AG04449 (cell line): ENCODE results near the gene IGFBP3.

Experiments used
- CTCF ChIA-PET: fragments of 350-600 bp; formaldehyde crosslinking; extraction: SDS; loops from one replicate; lab custom pipeline; 2021; ENCODE audit warnings: antibody characterized with exemption; lab: Yijun Ruan, JAX
- POLR2A ChIA-PET: fragments of 400-600, 350-600 bp; formaldehyde crosslinking; extraction: SDS; loops from one replicate; lab custom pipeline; 2020; ENCODE audit warnings: antibody characterized with exemption, inconsistent platforms; lab: Yijun Ruan, JAX
- DNase-seq: peaks from one replicate; pipeline ENCODE4 v3.0.0-alpha.2; 2010; ENCODE audit warnings: low read depth, low spot score
- H3K4me3 ChIP-seq: 2 replicates; pipeline ENCODE4 v1.5.1; 2011; ENCODE audit warnings: low read depth, mild to moderate bottlenecking, control low read depth, low read length
- TF ChIP-seq, protein P1 (sequence below): IDR thresholded peaks from one replicate; pipeline ENCODE4 v1.5.1; 2011; ENCODE audit warnings: mild to moderate bottlenecking, moderate library complexity, low read length, control low read depth, inconsistent platforms; ENCODE audit not compliant: insufficient read depth; ENCODE audit errors: missing control alignments

The IGFBP3 gene

DNA sequence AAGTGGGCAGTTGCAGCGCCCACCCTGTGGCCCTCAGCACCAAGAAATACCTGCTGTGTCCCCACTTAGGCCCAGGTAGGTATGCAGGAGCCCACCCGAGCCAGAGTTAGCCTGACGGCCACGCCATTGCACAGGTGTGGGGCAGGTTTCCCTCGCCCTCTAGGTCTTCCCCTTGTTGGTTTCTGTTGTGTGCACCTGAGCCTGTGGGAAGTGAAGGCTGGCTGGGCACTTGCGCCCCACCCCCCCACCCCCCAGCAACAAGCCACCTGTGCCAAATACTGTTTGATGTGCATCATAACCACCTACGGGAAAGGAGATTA is 48.1 kb downstream of the IGFBP3 start, which contains the start of gene CCDC201:
Gene CCDC201, minus strand, starts transcription at position 48 of the 320 bp plus-strand sequence. CDS start 75 bp downstream, outside the sequence.
- ChIA-PET POLR2A (no interaction called here), CTCF (interaction anchor here (1.1 to 1.7 kb wide), 3 partner anchors 10 to 50 kb away, joined by 3 to 5 read pairs (median 3); no protein-coding TSS in a partner anchor)
- no peak for DNase-seq

DNA sequence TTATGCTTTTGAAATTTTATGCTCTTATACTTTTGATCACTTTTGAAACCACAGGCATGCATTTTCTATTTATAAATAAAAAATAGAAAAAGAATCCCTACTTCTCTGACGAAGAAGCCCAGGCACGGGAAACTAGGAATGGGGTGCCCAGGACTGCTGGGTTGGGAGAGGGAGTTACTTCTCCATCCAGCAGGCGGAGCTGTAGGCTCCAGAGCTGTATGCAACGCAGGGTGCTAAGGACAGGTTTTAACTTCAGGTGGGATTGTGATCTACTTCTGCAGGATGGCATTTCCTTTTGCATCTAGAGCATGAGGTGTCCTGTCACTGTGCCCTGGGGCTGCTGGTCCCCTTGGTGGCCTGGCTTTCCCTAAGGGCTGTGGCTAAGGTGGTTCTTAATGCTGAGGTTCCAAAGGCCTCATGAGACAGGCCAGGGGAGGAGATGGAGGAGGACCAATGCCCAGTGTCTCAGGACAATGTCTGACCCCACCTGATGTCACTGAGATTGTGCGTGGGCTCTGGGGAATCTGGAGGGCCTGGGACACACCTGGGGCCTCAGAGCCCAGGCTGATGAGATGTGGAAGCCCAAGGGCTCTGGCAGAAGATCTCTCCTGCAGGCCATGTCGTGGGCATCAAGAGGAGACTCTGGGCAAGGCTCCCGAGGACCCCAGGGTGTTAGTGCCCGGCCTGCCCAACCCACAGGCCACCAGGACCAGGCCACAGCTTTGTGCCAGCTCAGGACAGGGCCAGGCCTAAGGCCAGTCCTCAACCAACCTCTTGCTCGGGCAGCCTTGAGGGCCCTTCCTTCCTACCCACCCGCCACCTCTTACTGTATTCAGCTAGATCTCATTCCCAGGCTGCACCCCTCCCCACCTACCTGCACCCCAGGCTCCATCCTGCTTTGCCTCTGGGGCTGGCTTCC is 48.7 kb downstream of the IGFBP3 start:
- DNase-seq: no peak
- TF ChIP-seq, protein P1, sequence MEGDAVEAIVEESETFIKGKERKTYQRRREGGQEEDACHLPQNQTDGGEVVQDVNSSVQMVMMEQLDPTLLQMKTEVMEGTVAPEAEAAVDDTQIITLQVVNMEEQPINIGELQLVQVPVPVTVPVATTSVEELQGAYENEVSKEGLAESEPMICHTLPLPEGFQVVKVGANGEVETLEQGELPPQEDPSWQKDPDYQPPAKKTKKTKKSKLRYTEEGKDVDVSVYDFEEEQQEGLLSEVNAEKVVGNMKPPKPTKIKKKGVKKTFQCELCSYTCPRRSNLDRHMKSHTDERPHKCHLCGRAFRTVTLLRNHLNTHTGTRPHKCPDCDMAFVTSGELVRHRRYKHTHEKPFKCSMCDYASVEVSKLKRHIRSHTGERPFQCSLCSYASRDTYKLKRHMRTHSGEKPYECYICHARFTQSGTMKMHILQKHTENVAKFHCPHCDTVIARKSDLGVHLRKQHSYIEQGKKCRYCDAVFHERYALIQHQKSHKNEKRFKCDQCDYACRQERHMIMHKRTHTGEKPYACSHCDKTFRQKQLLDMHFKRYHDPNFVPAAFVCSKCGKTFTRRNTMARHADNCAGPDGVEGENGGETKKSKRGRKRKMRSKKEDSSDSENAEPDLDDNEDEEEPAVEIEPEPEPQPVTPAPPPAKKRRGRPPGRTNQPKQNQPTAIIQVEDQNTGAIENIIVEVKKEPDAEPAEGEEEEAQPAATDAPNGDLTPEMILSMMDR: peak; percentile 37
- ChIA-PET POLR2A (no interaction called here), CTCF (interaction anchor here (1.2 to 1.7 kb wide), 3 partner anchors 12 to 50 kb away, joined by 3 to 5 read pairs (median 3); no protein-coding TSS in a partner anchor)
- H3K4me3 ChIP-seq: no peak overlapping the region

More for the DNA sequence above, 48.1 kb downstream of the IGFBP3 start, which contains the start of gene CCDC201:
- H3K4me3 ChIP-seq: no peak within 1 kb of the TSS
- TF ChIP-seq, protein P1: no peak

DNA sequence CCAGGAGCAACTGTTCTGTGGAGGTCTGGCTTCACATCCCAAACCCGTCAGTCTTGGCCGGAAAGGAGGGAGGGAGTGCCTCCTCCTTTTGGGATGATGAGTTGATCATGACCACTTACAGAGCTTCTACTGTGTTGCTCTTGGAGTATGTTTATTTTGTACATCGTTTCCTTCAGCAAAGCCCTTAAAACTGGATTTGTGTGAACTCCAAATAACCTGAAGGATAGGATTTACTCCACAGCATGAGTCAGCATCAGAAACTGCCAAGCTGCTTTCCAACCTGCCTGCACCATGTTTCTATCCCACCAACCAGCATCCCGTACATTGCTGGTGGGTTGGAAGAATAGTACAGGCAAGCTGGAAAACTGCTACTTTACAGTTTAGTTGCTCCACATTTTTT is 51.6 kb downstream of the IGFBP3 start:
- CTCF ChIA-PET: no interaction called here

DNA sequence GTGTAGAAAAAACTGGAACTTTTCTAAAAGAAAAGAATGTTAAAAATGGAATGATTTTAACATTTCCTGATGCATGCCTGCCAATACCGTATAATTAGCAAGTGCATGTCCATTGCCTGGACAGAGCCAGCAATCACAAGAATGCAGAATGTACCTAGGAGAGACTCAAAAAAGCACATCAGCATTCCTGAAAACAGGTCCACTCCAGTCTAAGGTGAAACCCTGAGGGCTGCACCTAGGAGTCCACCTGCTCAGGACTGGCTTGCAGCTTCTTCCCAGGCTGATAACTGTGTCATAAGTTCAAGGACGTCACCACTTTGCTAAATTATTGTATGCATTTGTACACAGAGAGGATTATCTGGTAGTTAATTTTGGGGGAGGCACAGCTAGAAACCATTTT is 53.6 kb downstream of the IGFBP3 start:
- no peak overlapping the region for H3K4me3 ChIP-seq
- POLR2A ChIA-PET: no interaction called here
- TF ChIP-seq, protein P1: no peak
- CTCF ChIA-PET: no interaction called here
- no peak for DNase-seq

More for the DNA sequence above, 51.6 kb downstream of the IGFBP3 start:
- no peak overlapping the region for H3K4me3 ChIP-seq
- POLR2A ChIA-PET: no interaction called here
- TF ChIP-seq, protein P1: no peak
- peak; percentile 21 for DNase-seq

DNA sequence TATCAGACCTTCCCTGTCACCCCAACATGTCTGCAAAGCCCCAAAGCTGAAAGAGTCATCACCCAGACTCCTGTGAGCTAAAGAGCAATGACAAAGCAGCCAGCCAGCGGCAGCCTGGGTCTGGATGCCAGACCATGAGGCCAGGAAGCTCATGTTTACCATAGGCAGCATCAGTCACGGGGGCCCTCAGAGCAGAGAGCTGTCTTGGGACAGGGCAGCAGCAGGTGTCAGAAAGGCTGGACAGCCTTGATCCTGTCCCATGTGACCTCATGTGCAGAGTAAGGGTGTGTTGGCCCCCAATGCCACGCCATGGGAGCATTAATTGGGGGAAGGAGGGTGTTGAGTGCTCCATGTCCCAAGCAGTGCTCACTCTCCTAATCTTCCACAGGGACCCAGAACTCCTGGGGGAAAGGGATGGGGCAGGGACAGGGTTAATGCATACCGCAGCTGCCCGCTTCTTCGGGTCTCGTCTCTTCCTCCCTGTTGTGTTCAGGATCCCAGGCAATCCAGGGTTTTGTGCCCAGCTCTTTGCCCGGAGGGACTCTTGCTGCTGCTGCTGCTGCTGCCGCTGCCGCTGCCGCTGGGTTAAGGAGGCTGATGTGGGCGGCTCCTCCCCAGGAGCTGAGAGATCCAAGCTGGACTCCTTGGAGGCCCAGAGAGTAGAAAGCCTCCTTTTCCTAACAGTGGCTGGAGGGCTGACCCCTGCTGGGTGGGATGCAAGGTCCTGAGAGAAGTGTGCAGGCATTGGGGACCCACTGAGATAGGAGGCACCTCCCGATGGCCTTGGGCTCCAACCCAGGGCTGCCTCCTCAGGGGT is 55.3 kb downstream of the IGFBP3 start:
- POLR2A ChIA-PET: interaction anchor here (0.6 kb wide), 1 partner anchor 1462 kb away, joined by 3 read pairs; no protein-coding TSS in a partner anchor
- CTCF ChIA-PET: interaction anchor here (0.8 to 2.2 kb wide), 4 partner anchors 8 to 711 kb away, joined by 3 to 8 read pairs (median 4); no protein-coding TSS in a partner anchor
- no peak overlapping the region for H3K4me3 ChIP-seq
- TF ChIP-seq, protein P1: no peak
- no peak for DNase-seq
